Stimulated activated CD8-positive, alpha-beta memory T cell treated with anti-CD3 and anti-CD28 coated beads, Interleukin-4, amount 100 ng/mL, for 1 hour (primary cell): ENCODE measurements around the gene CLDN3.
"Not testable (repeated sequence)": the region's sequence is repeated elsewhere in the genome, so short reads cannot be mapped to it uniquely, and the experiment has no call there.

Source experiments
- DNase-seq, 2 donors: peaks; one replicate each; pipeline ENCODE4 v3.0.0-alpha.2; 2020; ENCODE audit warnings: low read depth in 2 of 2, low spot score in 1 of 2

CLDN3 gene

DNA sequence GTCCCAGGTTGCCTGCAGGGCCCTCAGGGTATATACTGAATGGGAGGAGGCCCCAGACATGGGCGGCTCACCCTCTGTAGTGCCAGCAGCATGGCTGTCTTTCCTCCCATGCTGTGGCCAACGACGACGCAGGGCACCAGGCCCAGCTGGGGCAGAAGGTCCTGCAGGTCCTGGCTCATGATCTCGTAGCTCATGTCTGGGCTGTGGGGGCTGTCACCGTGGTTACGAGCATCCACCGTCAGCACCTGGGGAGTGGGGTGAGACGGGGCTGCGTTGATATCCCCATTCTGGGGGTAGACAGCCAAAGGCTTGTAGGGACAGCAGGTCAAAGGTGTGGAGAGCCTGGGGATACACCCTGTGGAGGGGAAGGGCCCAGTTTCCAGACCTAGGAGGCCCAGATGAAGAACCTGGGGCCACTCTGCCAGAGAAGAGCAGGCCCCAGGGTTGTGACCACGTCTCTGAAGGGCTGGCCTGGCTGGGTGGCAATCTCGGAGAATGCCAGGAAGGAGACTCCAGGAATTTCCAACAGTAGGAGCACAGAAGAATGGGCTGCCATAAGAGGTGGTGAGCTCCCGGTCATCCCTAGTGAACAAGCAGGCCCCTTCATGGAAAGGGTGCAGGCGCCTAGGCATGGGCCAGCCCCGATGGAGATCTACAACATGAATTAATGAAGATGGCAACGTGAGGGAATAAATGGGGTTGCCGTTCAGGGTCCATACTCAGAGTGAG, 32.4 kb downstream of the CLDN3 start:
- DNase-seq: no peak

DNA sequence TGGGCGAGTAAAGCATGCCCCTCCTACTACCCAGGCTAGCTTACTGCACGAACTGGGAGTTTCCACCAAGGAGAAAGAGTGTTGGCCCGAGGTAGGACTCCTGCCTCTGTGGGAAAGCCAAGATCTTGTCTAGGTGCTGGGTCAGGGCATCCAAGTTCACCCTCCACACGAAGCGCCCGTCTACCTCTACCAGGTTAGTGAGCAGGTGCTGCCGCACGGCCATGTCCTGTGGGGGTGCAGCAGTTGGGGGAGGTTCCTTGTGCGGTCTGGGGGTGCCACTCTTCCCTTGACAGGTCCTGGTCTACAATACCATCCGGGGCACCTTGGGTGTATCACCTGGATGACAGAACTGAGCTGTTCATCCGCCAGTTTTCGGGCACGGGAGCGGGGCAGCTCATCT, 33.2 kb downstream of the CLDN3 start:
- DNase-seq: no peak

DNA sequence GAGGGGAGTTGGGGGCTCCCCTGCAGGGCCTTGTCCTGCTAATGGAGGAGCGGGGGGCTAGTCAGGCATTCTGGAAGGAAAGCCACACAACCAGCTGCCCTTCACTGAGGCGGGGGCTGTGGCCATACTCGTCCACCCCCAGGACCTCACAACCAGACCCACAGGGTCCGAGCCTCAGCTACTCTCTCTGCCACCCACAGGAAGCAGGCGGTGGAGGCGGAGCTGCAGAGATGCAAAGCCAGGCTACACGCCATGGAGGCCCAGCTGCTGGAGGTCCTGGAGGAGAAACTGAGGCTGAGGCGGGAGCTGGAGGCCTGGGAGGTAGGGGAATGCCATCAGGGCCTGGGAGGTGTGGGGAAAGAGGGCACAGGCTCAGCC, 34.6 kb downstream of the CLDN3 start:
- DNase-seq: no peak

DNA sequence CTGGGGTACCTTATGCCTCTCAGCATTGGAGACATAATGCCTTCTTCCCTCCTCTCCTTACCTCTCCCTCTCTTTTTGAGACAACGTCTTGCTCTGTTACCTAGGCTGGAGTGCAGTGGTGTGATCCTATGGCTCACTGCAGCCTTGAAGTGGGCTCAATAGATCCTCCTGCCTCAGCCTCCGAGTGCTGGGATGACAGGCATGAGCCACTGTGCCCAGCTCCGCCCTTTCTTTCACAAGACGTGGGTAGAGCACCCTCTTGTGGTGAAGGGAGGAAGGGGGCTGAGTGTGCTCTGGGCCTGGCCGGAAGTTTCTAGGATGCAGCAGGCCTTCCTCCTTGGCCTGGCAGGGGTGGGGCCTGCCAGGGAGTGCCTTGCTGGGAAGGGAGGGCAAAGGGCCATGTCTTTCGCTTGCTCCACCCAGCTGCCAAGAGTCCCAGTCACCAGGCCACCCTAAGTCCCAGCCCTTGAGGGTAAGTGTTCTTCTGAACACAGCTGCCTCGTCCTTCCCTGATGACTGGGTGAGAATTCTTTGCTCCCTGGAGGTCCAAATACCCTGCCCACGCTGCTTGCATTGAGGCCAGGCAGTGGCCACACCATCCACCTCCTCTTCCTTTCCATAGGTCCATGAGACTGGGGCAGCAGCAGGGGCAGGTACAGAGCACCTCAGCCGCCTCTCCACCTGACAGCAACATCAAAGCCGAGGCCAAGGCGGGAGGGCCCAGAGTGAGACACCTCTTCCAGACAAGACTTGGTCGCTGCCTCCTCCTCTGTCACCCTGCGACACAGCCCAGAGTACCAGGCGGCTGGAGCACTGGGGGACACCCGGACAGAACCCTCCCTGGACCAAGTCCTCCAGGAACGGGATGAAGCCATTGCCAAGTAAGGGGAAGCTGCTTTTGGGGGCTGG, 35.2 kb downstream of the CLDN3 start:
- peak; percentile 64 to 70 for DNase-seq

DNA sequence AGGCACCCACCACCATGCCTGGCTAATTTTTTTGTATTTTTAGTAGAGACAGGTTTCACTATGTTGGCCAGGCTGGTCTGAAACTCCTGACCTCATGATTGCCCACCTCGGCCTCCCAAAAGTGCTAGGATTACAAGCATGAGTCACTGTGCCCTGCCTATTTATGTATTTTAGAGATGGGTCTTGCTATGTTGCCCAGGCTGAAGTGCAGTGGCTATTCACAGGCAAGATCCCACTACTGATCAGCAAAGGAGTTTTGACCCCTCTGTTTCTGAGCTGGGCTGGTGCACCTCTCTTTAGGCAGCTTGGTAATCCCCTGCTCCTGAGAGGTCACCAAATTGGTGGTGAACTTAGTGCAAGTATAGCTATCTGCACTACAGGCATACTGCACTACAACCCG, 37.7 kb downstream of the CLDN3 start:
- no peak for DNase-seq

DNA sequence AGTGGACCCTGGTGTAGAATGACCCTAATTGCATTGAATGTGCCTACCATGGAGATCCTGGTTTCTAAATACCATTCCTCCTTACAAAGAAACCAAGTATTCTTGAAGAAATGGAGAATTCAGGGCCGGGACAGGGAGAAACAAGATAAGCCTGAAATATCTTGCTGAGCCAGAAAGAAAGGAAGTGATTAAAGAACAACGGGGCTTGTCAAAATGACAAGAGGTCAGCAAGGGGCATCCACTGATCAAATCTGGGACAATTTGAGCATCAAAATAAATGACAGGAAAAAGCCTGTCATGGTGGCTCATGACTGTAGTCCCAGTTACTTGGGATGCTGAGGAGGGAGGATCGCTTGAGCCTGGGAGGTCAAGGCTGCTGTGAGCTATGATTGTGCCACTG, 39.6 kb downstream of the CLDN3 start:
- no peak for DNase-seq

DNA sequence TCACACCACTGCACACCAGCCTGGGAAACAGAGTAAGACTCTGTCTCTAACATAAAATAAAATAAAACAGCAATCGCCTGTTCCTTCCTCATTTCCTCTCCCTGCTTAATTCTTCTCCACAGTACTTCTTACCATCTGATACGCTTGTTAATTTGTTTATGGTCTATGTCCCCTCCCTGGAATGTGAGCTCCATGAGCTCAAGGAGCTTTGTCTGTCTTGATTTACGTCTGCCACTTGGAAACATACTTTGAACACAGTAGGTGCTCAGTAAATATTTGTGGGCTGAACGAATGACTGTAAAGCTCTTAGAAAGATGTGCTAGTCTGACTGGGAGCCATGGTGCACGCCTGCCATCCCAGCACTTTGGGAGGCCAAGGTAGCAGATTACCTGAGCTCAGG, 41.5 kb downstream of the CLDN3 start:
- DNase-seq: no peak

DNA sequence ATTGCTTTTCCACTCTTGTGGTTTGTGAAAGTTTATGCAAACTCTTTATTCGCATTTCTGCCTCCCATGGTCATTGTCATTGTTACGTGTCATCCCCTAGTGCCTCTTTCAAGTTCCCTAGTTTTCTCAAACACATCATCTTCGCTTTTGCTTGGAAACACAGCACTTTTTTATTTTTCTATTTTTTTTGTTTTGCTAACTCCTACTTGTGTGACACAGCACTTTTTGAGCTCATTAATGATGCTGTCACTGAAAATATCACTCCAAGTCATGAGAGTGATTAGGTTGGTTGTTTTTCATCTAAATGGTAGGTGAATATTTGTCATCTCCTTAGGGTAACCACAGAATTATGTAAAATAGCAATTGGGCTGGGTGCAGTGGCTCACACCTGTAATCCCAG, 42.1 kb downstream of the CLDN3 start:
- no peak for DNase-seq

DNA sequence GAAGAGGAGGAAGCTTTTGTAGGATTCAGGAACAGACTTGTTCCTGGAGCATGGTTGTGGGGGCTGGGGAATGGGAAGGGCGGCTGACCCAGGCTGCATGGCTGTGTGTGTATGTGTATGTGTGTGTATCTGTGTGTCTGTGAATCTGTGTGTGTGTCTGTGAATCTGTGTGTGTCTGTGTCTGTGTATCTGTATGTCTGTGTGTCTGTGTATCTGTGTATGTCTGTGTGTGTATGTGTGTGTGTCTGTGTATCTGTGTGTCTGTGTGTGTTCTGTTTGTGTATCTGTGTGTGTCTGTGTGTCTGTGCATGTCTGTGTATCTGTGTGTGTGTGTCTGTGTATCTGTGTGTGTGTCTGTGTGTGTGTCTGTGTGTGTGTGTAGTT, 44.0 kb downstream of the CLDN3 start:
- DNase-seq: no peak

DNA sequence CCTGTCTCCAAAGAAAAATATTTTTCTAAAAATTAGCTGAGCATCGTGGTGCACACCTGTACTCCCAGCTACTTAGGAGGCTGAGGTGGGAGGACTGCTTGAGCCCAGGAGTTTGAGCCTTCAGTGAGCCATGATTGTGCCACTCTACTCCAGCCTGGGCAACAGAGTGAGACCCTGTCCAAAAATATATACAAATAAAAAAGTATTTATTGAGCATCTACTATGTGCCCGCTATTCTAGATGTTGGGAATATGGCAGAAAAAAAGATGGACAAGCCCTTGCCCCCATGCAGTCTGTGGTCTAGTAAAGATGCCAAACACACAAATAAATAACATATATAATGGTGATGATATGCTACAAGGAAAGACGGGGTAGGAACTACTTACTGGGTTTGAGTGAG, 46.3 kb downstream of the CLDN3 start:
- no peak for DNase-seq

DNA sequence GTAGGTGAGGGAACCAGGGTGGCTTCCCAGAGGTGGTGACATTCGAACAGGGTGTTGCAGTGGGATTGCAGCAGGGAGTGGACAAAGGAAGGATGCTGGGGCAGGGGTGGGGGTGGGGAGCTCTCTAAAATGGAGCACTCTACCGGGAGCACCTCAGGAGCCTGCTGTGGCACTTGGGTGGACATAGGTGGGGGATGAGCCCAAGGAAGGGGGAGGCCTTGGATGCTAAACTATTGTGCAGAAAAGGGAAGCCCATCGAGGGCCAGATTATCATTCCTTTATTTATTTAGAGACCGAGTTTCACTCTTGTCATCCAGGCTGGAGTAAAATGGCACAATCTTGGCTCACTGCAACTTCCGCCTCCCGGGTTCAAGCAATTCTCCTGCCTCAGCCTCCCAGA, 47.3 kb downstream of the CLDN3 start:
- DNase-seq: no peak

DNA sequence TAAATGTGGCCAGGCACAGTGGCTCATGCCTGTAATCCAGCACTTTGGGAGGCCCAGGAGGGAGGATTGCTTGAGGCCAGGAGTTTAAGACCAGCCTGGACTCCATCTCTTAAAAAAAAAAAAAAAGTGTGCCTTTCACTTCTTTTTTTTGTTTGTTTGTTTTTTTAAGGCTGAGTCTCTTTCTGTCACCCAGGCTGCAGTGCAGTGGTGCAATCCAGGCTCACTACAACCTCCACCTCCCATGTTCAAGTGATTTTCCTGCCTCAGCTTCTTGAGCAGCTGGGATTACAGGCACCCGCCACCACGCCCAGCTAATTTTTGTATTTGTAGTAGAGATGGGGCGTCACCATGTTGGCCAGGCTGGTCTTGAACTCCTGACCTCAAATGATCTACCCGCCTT, 47.9 kb downstream of the CLDN3 start:
- not testable (repeated sequence) for DNase-seq

DNA sequence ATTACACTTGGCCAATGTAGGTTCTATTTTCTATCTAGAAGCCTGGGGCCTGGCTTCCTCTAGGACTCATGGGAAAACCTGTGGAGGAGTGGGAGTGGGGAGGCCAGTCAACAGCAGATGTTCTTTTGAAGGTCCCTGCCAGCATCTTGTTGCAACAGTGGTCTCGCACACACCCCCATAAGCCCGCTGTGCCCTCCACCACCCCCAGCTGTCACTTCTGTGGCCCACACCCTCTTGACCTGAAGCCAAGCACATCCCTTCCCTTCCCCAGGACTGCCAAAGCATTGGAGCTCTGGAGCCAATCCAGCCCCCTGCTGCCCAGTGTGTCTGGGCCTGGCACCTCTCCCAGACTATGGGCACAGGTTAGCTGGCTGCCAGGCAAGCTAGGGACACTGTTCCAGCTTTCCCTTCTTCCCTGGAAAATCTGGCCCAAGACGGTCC, 48.7 kb downstream of the CLDN3 start:
- no peak for DNase-seq

DNA sequence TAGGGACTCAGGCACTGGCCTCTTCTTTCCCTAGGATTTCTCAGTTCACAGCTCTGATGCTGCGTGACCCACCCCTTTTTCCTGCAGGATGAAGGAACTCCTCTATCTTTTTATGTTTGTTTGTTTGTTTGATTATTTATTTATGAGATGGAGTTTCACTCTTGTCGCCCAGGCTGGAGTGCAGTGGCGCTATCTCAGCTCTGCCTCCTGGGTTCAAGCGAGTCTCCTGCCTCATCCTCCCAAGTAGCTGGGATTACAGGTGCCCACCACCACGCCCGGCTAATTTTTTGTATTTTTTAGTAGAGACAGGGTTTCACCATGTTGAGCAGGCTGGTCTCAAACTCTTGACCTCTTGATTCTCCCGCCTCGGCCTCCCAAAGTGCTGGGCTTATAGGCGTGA, 49.6 kb downstream of the CLDN3 start:
- DNase-seq: not testable (repeated sequence)

DNA sequence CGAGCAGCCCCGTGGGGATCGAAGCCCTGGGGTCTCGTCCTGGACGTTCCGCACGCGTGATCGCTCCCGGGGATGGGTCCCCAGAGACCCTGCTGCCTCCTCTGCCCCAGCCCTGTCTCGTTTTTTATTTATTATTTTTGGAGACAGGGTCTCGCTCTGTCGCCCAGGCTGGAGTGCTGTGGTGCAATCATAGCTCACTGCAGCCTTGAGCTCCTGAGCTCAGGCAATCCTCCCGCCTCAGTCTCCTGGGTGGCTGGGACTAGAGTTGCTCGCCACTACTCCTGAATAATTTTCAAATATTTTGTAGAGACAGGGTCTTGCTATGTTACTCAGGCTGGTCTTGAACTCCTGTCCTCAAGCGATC, 50.3 kb downstream of the CLDN3 start:
- DNase-seq: no peak
